Retinal pigment epithelial cell (primary cell): ENCODE results near the gene PRDM13.
"Not testable (repeated sequence)": the region's sequence is repeated elsewhere in the genome, so short reads cannot be mapped to it uniquely, and the experiment has no call there.

ENCODE experiments used
- DNase-seq: peaks from one replicate; pipeline ENCODE4 v3.0.0-alpha.2; 2010; ENCODE audit warnings: low read depth
- H3K4me3 ChIP-seq: 2 replicates; pipeline ENCODE4 v1.5.1; 2011; ENCODE audit warnings: mild to moderate bottlenecking, low read length, control low read depth, moderate library complexity
- TF ChIP-seq, protein P1 (sequence below): conservative IDR thresholded peaks from 2 replicates; pipeline ENCODE4 v1.5.1; 2011; ENCODE audit warnings: low read depth, low read length, control low read depth, inconsistent platforms

PRDM13 gene

DNA sequence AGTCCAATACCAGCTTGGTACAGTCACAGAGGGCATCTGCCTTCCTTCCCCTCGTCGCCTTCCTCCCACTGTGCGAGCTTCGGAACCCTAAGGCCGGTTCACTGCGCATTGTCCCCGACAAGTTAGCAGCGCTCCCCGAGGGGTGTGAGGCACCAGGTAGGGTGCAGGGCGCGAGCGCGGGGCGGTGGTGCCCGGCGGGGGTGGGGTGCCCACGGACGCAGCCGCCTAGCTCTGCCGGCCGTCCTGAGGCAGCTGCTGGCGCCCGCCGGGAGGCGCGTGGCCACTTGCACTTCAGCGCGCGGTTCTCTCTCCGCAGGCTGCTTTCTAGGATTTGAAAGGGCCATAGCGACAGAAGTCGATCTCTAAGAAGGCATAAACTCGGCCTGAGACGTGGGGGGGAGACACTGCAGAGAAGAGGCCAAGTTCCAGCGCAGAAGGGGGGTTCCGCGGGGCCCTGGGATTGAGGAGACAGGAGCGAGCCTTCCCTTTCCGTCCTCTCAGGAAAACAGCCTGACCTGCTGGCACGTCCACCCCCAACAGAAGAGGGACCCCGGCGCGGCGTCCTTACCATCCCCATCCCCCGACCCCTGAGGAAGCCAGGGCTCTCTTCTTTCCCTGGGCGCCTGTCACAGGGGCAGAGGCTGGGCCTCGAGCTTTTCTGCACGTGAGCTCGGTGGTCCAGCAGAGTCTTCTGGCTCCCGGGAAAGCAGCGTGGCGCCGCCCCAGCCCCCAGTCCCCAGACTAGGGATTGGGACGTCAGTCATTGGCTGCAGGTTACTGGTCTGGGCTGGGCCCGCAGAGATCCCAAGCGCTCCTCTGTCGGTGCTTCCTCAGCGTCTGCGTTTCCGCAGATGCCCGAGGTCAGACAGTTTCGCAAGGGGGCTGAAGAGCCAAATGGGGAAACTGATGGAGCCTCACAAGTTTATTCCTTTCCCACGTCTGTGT lies 15.6 kb upstream of the PRDM13 start:
- TF ChIP-seq, protein P1, sequence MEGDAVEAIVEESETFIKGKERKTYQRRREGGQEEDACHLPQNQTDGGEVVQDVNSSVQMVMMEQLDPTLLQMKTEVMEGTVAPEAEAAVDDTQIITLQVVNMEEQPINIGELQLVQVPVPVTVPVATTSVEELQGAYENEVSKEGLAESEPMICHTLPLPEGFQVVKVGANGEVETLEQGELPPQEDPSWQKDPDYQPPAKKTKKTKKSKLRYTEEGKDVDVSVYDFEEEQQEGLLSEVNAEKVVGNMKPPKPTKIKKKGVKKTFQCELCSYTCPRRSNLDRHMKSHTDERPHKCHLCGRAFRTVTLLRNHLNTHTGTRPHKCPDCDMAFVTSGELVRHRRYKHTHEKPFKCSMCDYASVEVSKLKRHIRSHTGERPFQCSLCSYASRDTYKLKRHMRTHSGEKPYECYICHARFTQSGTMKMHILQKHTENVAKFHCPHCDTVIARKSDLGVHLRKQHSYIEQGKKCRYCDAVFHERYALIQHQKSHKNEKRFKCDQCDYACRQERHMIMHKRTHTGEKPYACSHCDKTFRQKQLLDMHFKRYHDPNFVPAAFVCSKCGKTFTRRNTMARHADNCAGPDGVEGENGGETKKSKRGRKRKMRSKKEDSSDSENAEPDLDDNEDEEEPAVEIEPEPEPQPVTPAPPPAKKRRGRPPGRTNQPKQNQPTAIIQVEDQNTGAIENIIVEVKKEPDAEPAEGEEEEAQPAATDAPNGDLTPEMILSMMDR: no peak
- no peak overlapping the region for H3K4me3 ChIP-seq
- DNase-seq: no peak

DNA sequence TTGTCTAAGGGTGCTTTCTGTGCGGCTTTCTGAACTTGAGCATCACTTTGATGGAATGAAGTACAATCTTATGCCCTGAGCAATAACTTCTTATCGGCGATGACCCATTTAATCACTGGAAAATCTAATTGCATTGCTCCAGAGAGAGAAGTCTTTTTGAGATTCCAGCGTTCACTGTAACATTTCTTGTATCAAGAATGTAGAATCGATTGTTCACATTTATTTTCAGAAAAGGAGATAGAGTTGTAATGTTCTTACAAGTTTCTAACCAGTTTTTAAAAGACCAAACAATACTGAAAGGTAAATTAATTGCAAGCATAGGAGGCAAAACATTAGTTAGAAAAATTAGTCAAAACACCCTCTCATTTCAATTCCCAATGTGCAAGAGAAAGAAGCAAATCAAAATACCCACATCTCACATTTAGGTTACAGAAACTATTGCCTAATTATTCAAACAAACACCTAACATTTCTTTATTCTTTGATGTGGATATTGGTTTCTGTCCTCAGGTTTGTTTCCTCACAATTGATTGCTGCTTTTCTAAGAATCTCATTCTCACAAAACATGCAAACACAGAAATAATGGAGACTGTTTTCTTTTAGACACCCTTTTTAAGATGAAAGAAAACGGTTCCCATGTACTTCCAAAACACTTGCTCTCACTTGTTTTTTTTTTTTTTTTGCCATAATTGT lies 14.8 kb upstream of the PRDM13 start:
- DNase-seq: no peak
- TF ChIP-seq, protein P1: no peak
- H3K4me3 ChIP-seq: no peak overlapping the region

DNA sequence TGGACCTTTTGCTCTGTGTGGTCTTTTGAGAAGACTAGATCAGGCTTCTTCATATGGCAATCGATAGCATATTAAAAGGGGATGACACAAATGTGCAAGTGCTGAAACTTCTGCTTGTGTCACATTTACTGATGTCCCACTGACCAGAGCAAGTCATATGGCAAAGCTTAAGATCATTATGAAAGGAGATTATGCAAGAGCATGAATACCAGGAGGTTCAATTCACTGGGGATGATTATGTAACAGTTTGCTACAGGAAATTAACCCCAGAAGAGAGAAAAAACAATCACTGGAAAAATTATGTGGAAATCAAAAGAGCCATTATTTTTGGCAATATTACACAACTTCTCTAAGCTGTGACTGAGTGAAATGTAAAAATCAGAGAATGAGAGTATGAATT lies 13.7 kb upstream of the PRDM13 start:
- TF ChIP-seq, protein P1: no peak
- no peak overlapping the region for H3K4me3 ChIP-seq
- no peak for DNase-seq

DNA sequence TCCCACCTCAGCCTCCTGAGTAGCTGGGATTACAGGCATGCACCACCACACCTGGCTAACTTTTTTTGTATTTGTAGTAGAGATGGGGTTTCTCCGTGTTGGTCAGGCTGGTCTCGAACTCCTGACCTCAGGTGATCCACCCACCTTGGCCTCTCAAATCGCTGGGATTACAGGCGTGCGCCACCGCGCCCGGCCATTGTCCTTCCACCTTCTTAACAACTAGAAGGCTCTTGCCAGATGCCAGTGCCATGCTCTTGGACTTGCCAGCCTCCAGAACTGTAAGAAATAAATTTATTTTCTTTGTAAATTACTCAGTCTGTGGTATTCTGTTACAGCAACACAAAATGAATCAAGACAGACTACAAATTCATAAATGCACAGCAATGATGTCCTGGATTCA lies 11.9 kb upstream of the PRDM13 start:
- not testable (repeated sequence) for H3K4me3 ChIP-seq, DNase-seq

DNA sequence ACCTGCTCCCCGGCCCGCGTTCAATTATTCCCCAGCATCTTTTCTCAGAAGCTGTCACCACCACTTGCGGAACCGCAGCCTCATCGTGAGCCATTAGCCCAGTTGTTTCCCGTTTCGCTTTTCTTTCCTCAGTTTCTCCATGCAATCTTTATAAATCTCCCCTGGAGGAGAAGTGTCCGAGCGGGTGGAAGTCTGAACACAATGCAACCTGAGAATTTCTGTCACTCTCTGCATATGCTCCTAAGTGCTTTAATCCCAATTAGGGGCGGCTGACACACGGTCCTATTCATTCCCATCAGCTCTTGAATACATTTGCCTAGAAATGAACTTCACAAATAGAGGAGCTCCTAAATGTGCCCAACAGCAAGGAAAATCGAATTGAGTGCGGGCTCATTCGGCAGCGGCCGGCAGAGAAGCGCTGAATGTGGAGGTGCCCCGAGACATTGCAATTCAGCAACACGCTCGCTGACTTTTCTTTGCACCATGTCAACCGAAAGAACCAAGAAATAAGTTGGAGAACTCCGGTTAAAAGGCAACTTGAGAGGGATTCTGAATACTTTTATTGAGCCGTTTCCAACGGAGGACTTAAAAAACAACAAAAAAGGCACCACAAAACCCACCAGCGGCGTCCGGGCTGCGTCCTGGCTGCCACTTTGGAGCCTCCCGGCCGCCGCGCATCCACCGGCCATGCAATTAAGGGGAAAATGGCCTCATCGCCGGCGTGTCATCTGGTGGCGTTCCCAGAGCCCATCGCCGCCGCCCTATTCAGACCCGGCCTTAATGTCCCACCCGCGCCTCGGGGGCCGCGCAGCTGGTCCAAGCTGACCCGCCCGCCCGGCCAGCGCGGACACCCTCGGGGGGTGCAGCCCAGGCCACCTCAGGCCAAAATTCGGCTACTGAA lies 3.9 kb upstream of the PRDM13 start:
- no peak overlapping the region for H3K4me3 ChIP-seq
- no peak for DNase-seq
- TF ChIP-seq, protein P1: no peak

DNA sequence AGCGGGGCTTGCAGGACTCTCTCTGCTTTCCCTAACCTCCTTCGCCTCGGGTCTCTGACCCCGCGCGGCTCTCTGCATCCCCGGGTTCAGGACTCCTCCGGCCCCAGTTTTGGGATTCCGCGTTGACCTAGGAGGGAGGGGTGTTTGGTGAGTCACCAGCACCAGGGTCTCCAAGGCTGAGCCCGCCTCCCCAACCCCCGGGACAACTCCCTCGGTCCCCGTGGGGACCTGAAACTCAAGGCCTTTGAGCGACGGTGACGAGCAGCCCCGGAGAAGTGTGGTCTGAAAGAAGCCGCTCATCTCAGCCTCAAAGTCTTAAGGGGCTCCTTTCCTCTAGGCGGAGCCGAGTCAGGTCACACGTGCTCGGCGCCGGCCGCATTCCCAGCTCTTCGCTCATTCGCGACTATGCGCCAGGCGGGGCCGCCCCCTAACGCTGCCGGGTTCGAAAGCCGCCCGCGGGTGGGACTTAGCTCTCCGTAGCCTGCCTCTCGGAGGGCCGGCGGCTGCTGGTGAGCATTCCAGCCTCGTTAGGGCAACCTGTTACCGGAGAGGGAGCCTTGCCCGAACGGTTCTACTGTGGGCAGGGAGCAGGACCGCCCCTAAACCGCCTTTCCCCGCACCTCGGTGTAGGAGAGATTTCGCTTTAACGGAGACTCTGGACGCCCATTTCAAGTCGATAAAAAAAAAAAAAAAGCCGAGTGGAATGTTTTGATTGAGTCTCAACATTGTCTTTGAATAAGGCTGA lies 3.0 kb upstream of the PRDM13 start:
- DNase-seq: no peak
- peak overlapping the region; percentile 22 for H3K4me3 ChIP-seq
- TF ChIP-seq, protein P1: no peak
